ENCODE data around the gene AKAP10. TPM values are rescaled to one million over a fixed set of nuclear protein-coding genes. Genes with fewer than 3 reads are reported as not detected.
"Not testable (repeated sequence)": the region's sequence is repeated elsewhere in the genome, so short reads cannot be mapped to it uniquely, and the experiment has no call there.

The AKAP10 gene
- total RNA-seq, 1 experiment from 2014 or later: 12.8 TPM

- not testable (repeated sequence) for H3K4me3 ChIP-seq (ENCODE audit: insufficient read depth, low read depth, low read length); DNase-seq; H3K36me3 ChIP-seq (replicated peaks; ENCODE audit: control insufficient read depth, insufficient read depth, low read length); H3K27me3 ChIP-seq (ENCODE audit: control insufficient read depth, insufficient read depth, low read length)
These were observed 26.9 kb downstream of the AKAP10 start for GRCh38 chr17:19950624-19951195.

DNA sequence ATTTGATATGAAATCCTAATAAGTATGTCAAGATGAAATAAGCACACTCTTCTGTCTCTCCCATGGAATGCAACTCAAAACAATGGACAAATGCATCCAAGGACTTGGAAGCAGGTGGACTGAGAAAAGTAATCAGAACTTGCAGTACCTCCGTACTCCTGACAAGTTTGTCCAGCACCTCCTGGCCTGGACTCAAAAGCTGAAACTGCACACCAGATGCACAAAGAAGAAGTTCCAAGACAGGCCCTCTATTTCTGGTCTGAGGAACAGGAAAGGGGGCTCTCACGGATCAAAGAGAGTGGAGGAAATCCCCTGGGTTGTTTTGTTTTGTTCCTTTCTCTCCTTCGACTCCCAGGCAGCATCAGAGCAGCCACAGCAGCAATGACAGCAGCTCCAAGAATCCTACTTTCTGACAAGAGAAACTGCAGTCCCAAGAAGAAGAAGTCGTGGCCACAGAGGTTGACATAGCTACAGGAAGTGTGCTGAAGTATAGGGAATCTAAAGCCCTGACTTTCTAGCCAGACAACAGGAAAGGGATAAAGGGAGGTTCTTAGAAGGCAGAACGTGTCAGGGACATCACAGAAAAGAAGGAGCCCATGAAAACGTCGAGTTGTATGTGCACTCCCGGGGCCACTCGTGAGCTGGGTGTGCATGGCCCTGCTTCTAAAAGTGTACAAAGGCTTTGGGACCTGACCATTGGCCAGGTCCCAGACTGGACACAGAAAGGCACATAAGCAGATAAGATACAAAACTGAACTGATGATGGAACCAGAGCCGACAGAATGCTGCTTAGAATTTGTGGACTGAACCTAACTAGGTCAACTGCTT, 29.3 kb downstream of the AKAP10 start:
- H3K36me3 ChIP-seq (replicated peaks; ENCODE audit: control insufficient read depth, insufficient read depth, low read length): peaks cover 6% of the 10 kb centered on the region

GRCh38 chr17:19946921-19947320, 30.7 kb downstream of the AKAP10 start:
- Histone ChIP-seq H3K27me3 (ENCODE audit: control insufficient read depth, insufficient read depth, low read length) (no peaks in the 10 kb centered on the region), H3K36me3 (replicated peaks; ENCODE audit: control insufficient read depth, insufficient read depth, low read length) (peaks cover 6% of the 10 kb centered on the region), H3K4me3 (ENCODE audit: insufficient read depth, low read depth, low read length) (no peak overlapping the region)
- DNase-seq: peak; percentile 12

More for the DNA sequence above, 29.3 kb downstream of the AKAP10 start:
- Histone ChIP-seq H3K27me3 (ENCODE audit: control insufficient read depth, insufficient read depth, low read length) (no peaks in the 10 kb centered on the region), H3K4me3 (ENCODE audit: insufficient read depth, low read depth, low read length) (no peak overlapping the region)
- DNase-seq: peak; percentile 20

DNA sequence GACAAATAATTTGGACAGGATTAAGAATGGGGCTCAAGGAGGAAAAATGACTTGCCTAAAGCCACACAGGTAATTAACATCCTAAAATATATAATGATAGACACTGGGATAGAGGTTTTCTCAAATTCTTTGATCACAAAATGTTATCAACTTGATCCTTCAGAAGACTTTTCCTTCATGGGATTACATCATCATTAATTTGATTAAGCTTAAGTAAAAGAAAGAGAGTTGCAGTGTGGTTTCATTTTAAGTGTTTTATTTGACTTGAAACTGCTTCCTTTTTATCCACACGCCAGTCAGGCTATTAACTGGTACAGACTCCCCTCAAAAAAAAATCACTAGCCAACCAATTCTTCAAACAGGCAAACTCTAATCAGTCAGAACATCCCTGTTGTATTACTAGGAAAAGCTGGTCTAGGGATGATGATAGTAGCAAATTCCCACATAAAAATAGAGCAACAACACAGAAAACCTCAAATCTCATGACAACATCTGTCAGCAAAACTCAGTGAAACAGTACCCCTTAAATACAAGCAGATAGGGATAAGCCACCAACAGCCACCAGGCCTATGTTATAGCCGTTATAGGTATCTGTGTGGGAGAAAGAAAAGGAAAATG, 32.5 kb downstream of the AKAP10 start:
- DNase-seq: no peak
- Histone ChIP-seq H3K36me3 (replicated peaks; ENCODE audit: control insufficient read depth, insufficient read depth, low read length) (peaks cover 8% of the 10 kb centered on the region), H3K4me3 (ENCODE audit: insufficient read depth, low read depth, low read length) (no peak overlapping the region), H3K27me3 (ENCODE audit: control insufficient read depth, insufficient read depth, low read length) (no peaks in the 10 kb centered on the region)

- peaks cover 11% of the 10 kb centered on the region for H3K36me3 ChIP-seq (replicated peaks; ENCODE audit: control insufficient read depth, insufficient read depth, low read length)
- H3K27me3 ChIP-seq (ENCODE audit: control insufficient read depth, insufficient read depth, low read length): no peaks in the 10 kb centered on the region
- DNase-seq: no peak
- no peak overlapping the region for H3K4me3 ChIP-seq (ENCODE audit: insufficient read depth, low read depth, low read length)
These were observed 34.0 kb downstream of the AKAP10 start for GRCh38 chr17:19943599-19943998.

DNA sequence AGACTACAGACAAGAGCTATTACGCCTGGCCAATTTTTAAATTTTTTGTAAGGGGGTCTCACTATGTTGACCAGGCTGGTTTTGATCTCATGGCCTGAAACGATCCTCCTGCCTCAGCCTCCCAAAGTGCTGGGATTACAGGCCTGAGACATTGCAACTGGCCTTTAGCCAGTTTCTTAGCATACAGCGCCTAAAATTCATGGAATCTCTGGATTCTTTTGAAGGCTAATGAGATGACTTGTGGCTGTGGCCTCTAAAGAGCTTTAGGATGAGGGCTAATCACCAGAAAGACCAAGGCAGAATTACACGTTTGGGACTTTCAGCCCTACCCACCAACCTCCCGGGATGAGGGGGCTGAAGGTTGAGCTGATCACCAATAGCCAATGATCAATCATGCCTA, 34.6 kb downstream of the AKAP10 start:
- no peak for DNase-seq
- Histone ChIP-seq H3K27me3 (ENCODE audit: control insufficient read depth, insufficient read depth, low read length) (no peaks in the 10 kb centered on the region), H3K4me3 (ENCODE audit: insufficient read depth, low read depth, low read length) (no peak overlapping the region), H3K36me3 (replicated peaks; ENCODE audit: control insufficient read depth, insufficient read depth, low read length) (peaks cover 12% of the 10 kb centered on the region)

DNA sequence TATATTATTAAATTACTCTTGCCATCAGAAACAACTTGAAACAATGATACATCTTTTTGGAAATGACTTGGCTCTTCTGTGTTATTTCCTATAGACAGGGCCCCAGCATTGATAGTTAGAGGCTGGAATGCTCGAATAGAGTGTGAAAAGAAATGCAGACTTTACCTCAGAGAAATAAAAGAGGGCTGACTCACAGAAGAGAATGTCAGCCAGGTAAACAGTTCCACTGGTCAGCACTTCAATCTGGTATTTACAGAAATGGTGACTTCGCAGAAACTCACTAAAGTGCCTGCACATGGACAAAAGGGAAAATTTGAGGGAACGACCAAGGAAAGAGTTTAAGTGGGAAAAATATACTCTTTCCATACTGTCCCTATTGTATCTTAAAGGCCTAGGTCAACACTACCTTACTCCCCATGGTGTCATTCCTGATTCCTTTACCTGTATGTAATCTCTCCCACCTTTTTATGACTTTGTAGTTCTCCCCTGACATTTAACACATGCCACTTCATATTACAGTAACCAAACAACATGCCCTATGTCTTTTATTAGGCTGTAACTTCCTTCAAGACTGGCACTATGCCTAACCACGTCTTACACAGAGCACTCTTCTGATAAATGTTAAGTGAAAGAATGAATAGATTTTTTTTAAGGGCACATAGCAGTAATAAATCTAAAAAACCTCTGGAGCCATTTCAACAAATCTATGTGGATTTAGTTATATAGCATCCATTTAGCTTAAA, 36.7 kb downstream of the AKAP10 start:
- H3K4me3 ChIP-seq (ENCODE audit: insufficient read depth, low read depth, low read length): no peak overlapping the region
- H3K27me3 ChIP-seq (ENCODE audit: control insufficient read depth, insufficient read depth, low read length): no peaks in the 10 kb centered on the region
- DNase-seq: no peak
- H3K36me3 ChIP-seq (replicated peaks; ENCODE audit: control insufficient read depth, insufficient read depth, low read length): peaks cover 13% of the 10 kb centered on the region

GRCh38 chr17:19939993-19940721, 37.5 kb downstream of the AKAP10 start:
- no peak for DNase-seq
- H3K36me3 ChIP-seq (replicated peaks; ENCODE audit: control insufficient read depth, insufficient read depth, low read length): peaks cover 14% of the 10 kb centered on the region
- H3K4me3 ChIP-seq (ENCODE audit: insufficient read depth, low read depth, low read length): no peak overlapping the region
- H3K27me3 ChIP-seq (ENCODE audit: control insufficient read depth, insufficient read depth, low read length): no peaks in the 10 kb centered on the region

- H3K36me3 ChIP-seq (replicated peaks; ENCODE audit: control insufficient read depth, insufficient read depth, low read length): peaks cover 21% of the 10 kb centered on the region
- no peak for DNase-seq
- H3K27me3 ChIP-seq (ENCODE audit: control insufficient read depth, insufficient read depth, low read length): no peaks in the 10 kb centered on the region
- no peak overlapping the region for H3K4me3 ChIP-seq (ENCODE audit: insufficient read depth, low read depth, low read length)
These were observed 38.9 kb downstream of the AKAP10 start for GRCh38 chr17:19938736-19939135.

GRCh38 chr17:19937522-19937921, 40.1 kb downstream of the AKAP10 start:
- peaks cover 21% of the 10 kb centered on the region for H3K36me3 ChIP-seq (replicated peaks; ENCODE audit: control insufficient read depth, insufficient read depth, low read length)
- no peak for DNase-seq
- H3K27me3 ChIP-seq (ENCODE audit: control insufficient read depth, insufficient read depth, low read length): no peaks in the 10 kb centered on the region
- H3K4me3 ChIP-seq (ENCODE audit: insufficient read depth, low read depth, low read length): no peak overlapping the region

DNA sequence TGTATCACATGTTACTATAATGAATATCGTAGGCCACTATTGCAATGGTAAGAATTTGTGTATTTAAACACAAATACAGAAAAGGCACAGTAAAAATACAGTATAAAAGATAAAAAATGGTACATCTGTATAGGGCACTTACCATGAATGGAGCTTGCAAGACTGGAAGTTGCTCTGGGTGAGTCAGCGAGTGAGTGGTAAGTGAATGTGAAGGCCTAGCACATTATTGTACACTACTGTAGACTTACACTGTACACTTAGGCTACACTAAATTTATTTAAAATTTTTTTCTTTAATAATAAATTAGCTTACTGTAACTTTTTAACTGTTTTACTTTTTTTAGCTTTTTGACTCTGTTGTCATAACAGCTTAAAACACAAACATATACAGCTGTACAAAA, 42.5 kb downstream of the AKAP10 start:
- Histone ChIP-seq H3K36me3 (replicated peaks; ENCODE audit: control insufficient read depth, insufficient read depth, low read length) (peaks cover 23% of the 10 kb centered on the region), H3K4me3 (ENCODE audit: insufficient read depth, low read depth, low read length) (no peak overlapping the region), H3K27me3 (ENCODE audit: control insufficient read depth, insufficient read depth, low read length) (no peaks in the 10 kb centered on the region)
- no peak for DNase-seq

DNA sequence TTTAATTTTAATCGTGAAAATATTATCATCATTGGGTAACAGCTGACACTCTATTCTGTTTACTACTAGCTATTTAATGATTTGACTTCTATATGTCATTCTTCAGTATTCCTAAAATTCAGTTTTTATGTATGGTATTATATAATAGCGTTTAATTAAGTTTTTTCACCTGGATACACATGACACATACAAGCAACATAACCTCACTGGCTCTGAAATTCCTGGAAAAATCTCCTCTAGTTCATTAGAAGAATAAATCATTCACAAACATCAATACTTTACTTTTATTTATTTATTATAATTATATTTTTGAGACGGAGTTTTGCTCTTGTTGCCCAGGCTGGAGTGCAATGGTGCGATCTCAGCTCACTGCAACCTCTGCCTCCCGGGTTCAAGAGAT, 44.0 kb downstream of the AKAP10 start:
- H3K36me3 ChIP-seq (replicated peaks; ENCODE audit: control insufficient read depth, insufficient read depth, low read length): peaks cover 23% of the 10 kb centered on the region
- no peak overlapping the region for H3K4me3 ChIP-seq (ENCODE audit: insufficient read depth, low read depth, low read length)
- H3K27me3 ChIP-seq (ENCODE audit: control insufficient read depth, insufficient read depth, low read length): no peaks in the 10 kb centered on the region
- no peak for DNase-seq

- no peak for DNase-seq
- H3K27me3 ChIP-seq (ENCODE audit: control insufficient read depth, insufficient read depth, low read length): no peaks in the 10 kb centered on the region
- peaks cover 22% of the 10 kb centered on the region for H3K36me3 ChIP-seq (replicated peaks; ENCODE audit: control insufficient read depth, insufficient read depth, low read length)
- H3K4me3 ChIP-seq (ENCODE audit: insufficient read depth, low read depth, low read length): no peak overlapping the region
These were observed 44.4 kb downstream of the AKAP10 start for GRCh38 chr17:19933221-19933620.

DNA sequence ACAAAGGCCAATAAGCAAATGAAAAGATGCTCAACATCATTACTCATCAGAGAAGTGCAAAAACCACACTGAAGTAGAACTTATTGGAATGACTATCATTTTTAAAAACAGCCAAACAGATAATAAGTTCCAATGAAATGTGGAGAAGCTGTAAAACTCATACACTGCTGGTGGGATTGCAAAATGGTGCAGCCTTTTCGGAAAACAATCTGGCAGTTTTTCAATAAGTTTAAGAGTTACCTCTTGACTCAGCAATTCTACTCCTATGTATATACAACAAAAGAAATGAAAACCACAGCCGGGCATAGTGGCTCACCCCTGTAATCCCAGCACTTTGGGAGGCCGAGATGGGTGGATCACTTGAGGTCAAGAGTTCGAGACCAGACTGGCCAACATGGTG, 49.3 kb downstream of the AKAP10 start:
- no peak overlapping the region for H3K4me3 ChIP-seq (ENCODE audit: insufficient read depth, low read depth, low read length)
- no peak for DNase-seq
- no peaks in the 10 kb centered on the region for H3K27me3 ChIP-seq (ENCODE audit: control insufficient read depth, insufficient read depth, low read length)
- H3K36me3 ChIP-seq (replicated peaks; ENCODE audit: control insufficient read depth, insufficient read depth, low read length): peaks cover 8% of the 10 kb centered on the region

All from H7 (cell line).